ENCODE results near the gene FKBP6.
"Not testable (repeated sequence)": the region's sequence is repeated elsewhere in the genome, so short reads cannot be mapped to it uniquely, and the experiment has no call there.

Gene FKBP6

GRCh38 chr7:73311421-73311820 is 16.5 kb upstream of the FKBP6 start:
- H3K79me2 ChIP-seq (ENCODE audit: control insufficient read depth, insufficient read depth, low read length, poor library complexity); H2BK12ac ChIP-seq (ENCODE audit: low read length); H2AK5ac ChIP-seq (ENCODE audit: low read length); H3K14ac ChIP-seq (ENCODE audit: low read length); H3K4me3 ChIP-seq (ENCODE audit: low read depth, low read length); H3K27ac ChIP-seq (ENCODE audit: low read depth, low read length); H3K23ac ChIP-seq (ENCODE audit: low read length); DNase-seq; H3K4me2 ChIP-seq (ENCODE audit: low read length); H3K36me3 ChIP-seq (ENCODE audit: control insufficient read depth in 1 of 2, insufficient read depth in 2 of 2, low read length in 2 of 2); H3K9me3 ChIP-seq (ENCODE audit: insufficient read depth, low read depth, low read length); H2AFZ ChIP-seq (ENCODE audit: insufficient read depth, low read length, poor library complexity); H3K4ac ChIP-seq (ENCODE audit: low read depth, low read length); H3K9ac ChIP-seq (ENCODE audit: low read length); H3K27me3 ChIP-seq (ENCODE audit: insufficient read depth, low read length); H4K91ac ChIP-seq (ENCODE audit: low read depth, low read length); H2BK120ac ChIP-seq (ENCODE audit: insufficient read depth, low read length, poor library complexity); H4K8ac ChIP-seq (ENCODE audit: low read depth, low read length); H2BK5ac ChIP-seq (ENCODE audit: low read depth, low read length, poor library complexity); H3K79me1 ChIP-seq (ENCODE audit: low read length); H3K18ac ChIP-seq (ENCODE audit: low read length); H4K12ac ChIP-seq (ENCODE audit: low read depth, low read length); H3K4me1 ChIP-seq (ENCODE audit: control insufficient read depth in 1 of 2, insufficient read depth in 2 of 2, low read length in 2 of 2): not testable (repeated sequence)
- no CpG with 5 or more reads among the region's 7 CpGs for WGBS (ENCODE audit: extremely low coverage, insufficient coverage, insufficient read length)

GRCh38 chr7:73312831-73313520 is 15.0 kb upstream of the FKBP6 start:
- Histone ChIP-seq H2BK5ac (ENCODE audit: low read depth, low read length, poor library complexity) (no peak overlapping the region), H2BK12ac (ENCODE audit: low read length) (no peak overlapping the region), H4K12ac (ENCODE audit: low read depth, low read length) (no peak overlapping the region), H3K4ac (ENCODE audit: low read depth, low read length) (no peak overlapping the region), H3K9me3 (ENCODE audit: insufficient read depth, low read depth, low read length) (no peaks in the 10 kb centered on the region), H4K8ac (ENCODE audit: low read depth, low read length) (no peak overlapping the region), H3K36me3 (ENCODE audit: control insufficient read depth in 1 of 2, insufficient read depth in 2 of 2, low read length in 2 of 2) (no peaks in the 10 kb centered on the region), H3K4me3 (ENCODE audit: low read depth, low read length) (no peak overlapping the region), H2AK5ac (ENCODE audit: low read length) (no peak overlapping the region), H4K91ac (ENCODE audit: low read depth, low read length) (no peak overlapping the region), H3K4me2 (ENCODE audit: low read length) (no peak overlapping the region), H3K27me3 (ENCODE audit: insufficient read depth, low read length) (no peaks in the 10 kb centered on the region), H3K4me1 (ENCODE audit: control insufficient read depth in 1 of 2, insufficient read depth in 2 of 2, low read length in 2 of 2) (peaks cover under 1 to 1% of the 10 kb centered on the region in 2 experiments), H2BK120ac (ENCODE audit: insufficient read depth, low read length, poor library complexity) (no peak overlapping the region), H3K14ac (ENCODE audit: low read length) (no peak overlapping the region), H3K23ac (ENCODE audit: low read length) (no peak overlapping the region), H2AFZ (ENCODE audit: insufficient read depth, low read length, poor library complexity) (no peak overlapping the region), H3K79me1 (ENCODE audit: low read length) (peaks cover 5% of the 10 kb centered on the region), H3K18ac (ENCODE audit: low read length) (no peak overlapping the region), H3K27ac (ENCODE audit: low read depth, low read length) (no peak overlapping the region), H3K79me2 (ENCODE audit: control insufficient read depth, insufficient read depth, low read length, poor library complexity) (peaks cover 3% of the 10 kb centered on the region), H3K9ac (ENCODE audit: low read length) (no peak overlapping the region)
- no CpG with 5 or more reads among the region's 48 CpGs for WGBS (ENCODE audit: extremely low coverage, insufficient coverage, insufficient read length)
- DNase-seq: no peak

- H3K9me3 ChIP-seq (ENCODE audit: insufficient read depth, low read depth, low read length): no peaks in the 10 kb centered on the region
- no CpG with 5 or more reads among the region's 4 CpGs for WGBS (ENCODE audit: extremely low coverage, insufficient coverage, insufficient read length)
- no peaks in the 10 kb centered on the region for H3K36me3 ChIP-seq (ENCODE audit: control insufficient read depth in 1 of 2, insufficient read depth in 2 of 2, low read length in 2 of 2)
- no peak overlapping the region for H3K18ac ChIP-seq (ENCODE audit: low read length)
- no peak overlapping the region for H3K4me3 ChIP-seq (ENCODE audit: low read depth, low read length)
- no peak overlapping the region for H3K4ac ChIP-seq (ENCODE audit: low read depth, low read length)
- no peaks in the 10 kb centered on the region for H3K4me1 ChIP-seq (ENCODE audit: control insufficient read depth in 1 of 2, insufficient read depth in 2 of 2, low read length in 2 of 2)
- H4K8ac ChIP-seq (ENCODE audit: low read depth, low read length): no peak overlapping the region
- no peaks in the 10 kb centered on the region for H3K79me2 ChIP-seq (ENCODE audit: control insufficient read depth, insufficient read depth, low read length, poor library complexity)
- no peak overlapping the region for H2BK12ac ChIP-seq (ENCODE audit: low read length)
- H2AFZ ChIP-seq (ENCODE audit: insufficient read depth, low read length, poor library complexity): no peak overlapping the region
- H3K79me1 ChIP-seq (ENCODE audit: low read length): peaks cover 1% of the 10 kb centered on the region
- no peak for DNase-seq
- H2AK5ac ChIP-seq (ENCODE audit: low read length): no peak overlapping the region
- no peak overlapping the region for H4K12ac ChIP-seq (ENCODE audit: low read depth, low read length)
- no peak overlapping the region for H2BK5ac ChIP-seq (ENCODE audit: low read depth, low read length, poor library complexity)
- no peak overlapping the region for H3K23ac ChIP-seq (ENCODE audit: low read length)
- H3K4me2 ChIP-seq (ENCODE audit: low read length): no peak overlapping the region
- no peaks in the 10 kb centered on the region for H3K27me3 ChIP-seq (ENCODE audit: insufficient read depth, low read length)
- no peak overlapping the region for H3K9ac ChIP-seq (ENCODE audit: low read length)
- no peak overlapping the region for H4K91ac ChIP-seq (ENCODE audit: low read depth, low read length)
- no peak overlapping the region for H3K27ac ChIP-seq (ENCODE audit: low read depth, low read length)
- no peak overlapping the region for H2BK120ac ChIP-seq (ENCODE audit: insufficient read depth, low read length, poor library complexity)
- no peak overlapping the region for H3K14ac ChIP-seq (ENCODE audit: low read length)
These were observed 14.4 kb upstream of the FKBP6 start for GRCh38 chr7:73313521-73313906.

- Histone ChIP-seq H3K18ac (ENCODE audit: low read length) (no peak overlapping the region), H3K79me1 (ENCODE audit: low read length) (no peaks in the 10 kb centered on the region), H3K4ac (ENCODE audit: low read depth, low read length) (no peak overlapping the region), H3K79me2 (ENCODE audit: control insufficient read depth, insufficient read depth, low read length, poor library complexity) (no peaks in the 10 kb centered on the region), H3K14ac (ENCODE audit: low read length) (no peak overlapping the region), H3K4me2 (ENCODE audit: low read length) (no peak overlapping the region), H4K8ac (ENCODE audit: low read depth, low read length) (no peak overlapping the region), H2AFZ (ENCODE audit: insufficient read depth, low read length, poor library complexity) (no peak overlapping the region), H3K4me3 (ENCODE audit: low read depth, low read length) (no peak overlapping the region), H3K9me3 (ENCODE audit: insufficient read depth, low read depth, low read length) (no peaks in the 10 kb centered on the region), H4K91ac (ENCODE audit: low read depth, low read length) (no peak overlapping the region), H2AK5ac (ENCODE audit: low read length) (no peak overlapping the region), H3K27me3 (ENCODE audit: insufficient read depth, low read length) (no peaks in the 10 kb centered on the region), H3K27ac (ENCODE audit: low read depth, low read length) (no peak overlapping the region), H3K9ac (ENCODE audit: low read length) (no peak overlapping the region), H2BK120ac (ENCODE audit: insufficient read depth, low read length, poor library complexity) (no peak overlapping the region), H4K12ac (ENCODE audit: low read depth, low read length) (no peak overlapping the region), H2BK5ac (ENCODE audit: low read depth, low read length, poor library complexity) (no peak overlapping the region), H3K36me3 (ENCODE audit: control insufficient read depth in 1 of 2, insufficient read depth in 2 of 2, low read length in 2 of 2) (no peaks in the 10 kb centered on the region), H3K4me1 (ENCODE audit: control insufficient read depth in 1 of 2, insufficient read depth in 2 of 2, low read length in 2 of 2) (no peaks in the 10 kb centered on the region), H2BK12ac (ENCODE audit: low read length) (no peak overlapping the region), H3K23ac (ENCODE audit: low read length) (no peak overlapping the region)
- WGBS (ENCODE audit: extremely low coverage, insufficient coverage, insufficient read length): no CpG with 5 or more reads among the region's 5 CpGs
- no peak for DNase-seq
These were observed 13.7 kb upstream of the FKBP6 start for GRCh38 chr7:73314271-73314670.

Data from trophoblast cell (in vitro differentiated cells and primary cell).